Natural killer cell (primary cell): ENCODE data around the gene TK2. TPM values are rescaled to one million over a fixed set of nuclear protein-coding genes. Genes with fewer than 3 reads are reported as not detected.

ENCODE experiments used
- ATAC-seq, 3 donors: fragments of 150-1000 bp in 2 of 3; fragments of 200-7000 bp in 1 of 3; cut with Tn5 transposase; 1 replicate in 1 of 3; 2 replicates in 2 of 3; pipeline ENCODE4 v1.10.0; 2021; ENCODE audit warnings: mild to moderate bottlenecking in 2 of 3, moderate library complexity in 2 of 3
- DNase-seq, 2 donors: peaks; one replicate each; pipeline versions ENCODE4 v3.0.0 to v3.0.0-alpha.2; 2013 to 2021; ENCODE audit warnings: mixed read lengths in 1 of 2
- H3K27ac ChIP-seq: one replicate; pipeline ENCODE4 v1.5.1; 2013; ENCODE audit warnings: mild to moderate bottlenecking, low read length
- H3K27me3 ChIP-seq: one replicate; pipeline ENCODE4 v1.6.1; 2013; ENCODE audit warnings: low read length; ENCODE audit not compliant: control insufficient read depth, insufficient read depth
- H3K36me3 ChIP-seq: one replicate; pipeline ENCODE4 v1.6.1; 2013; ENCODE audit warnings: low read length; ENCODE audit not compliant: control insufficient read depth, insufficient read depth
- H3K4me1 ChIP-seq: one replicate; pipeline ENCODE4 v1.6.1; 2013; ENCODE audit warnings: low read length; ENCODE audit not compliant: control insufficient read depth, insufficient read depth
- H3K4me3 ChIP-seq: one replicate; pipeline ENCODE4 v1.5.1; 2013; ENCODE audit warnings: low read length
- H3K9me3 ChIP-seq: one replicate; pipeline ENCODE4 v1.6.1; 2013; ENCODE audit warnings: low read length; ENCODE audit not compliant: control insufficient read depth, insufficient read depth
- H3K27ac Mint-ChIP-seq, 2 donors: one replicate each; pipeline ENCODE4 v1.8.0; 2022; ENCODE audit warnings: mild to moderate bottlenecking in 2 of 2, mixed read lengths in 2 of 2, moderate library complexity in 1 of 2
- H3K27me3 Mint-ChIP-seq, 2 donors: one replicate each; pipeline ENCODE4 v1.8.0; 2022; ENCODE audit warnings: low read depth in 2 of 2, mixed read lengths in 2 of 2
- H3K36me3 Mint-ChIP-seq: one replicate; pipeline ENCODE4 v1.8.0; 2022; ENCODE audit warnings: mixed read lengths
- H3K4me1 Mint-ChIP-seq, 2 donors: one replicate each; pipeline ENCODE4 v1.8.0; 2022; ENCODE audit warnings: mixed read lengths in 2 of 2
- H3K4me3 Mint-ChIP-seq: one replicate; pipeline ENCODE4 v1.8.0; 2022; ENCODE audit warnings: mild to moderate bottlenecking, moderate library complexity, mixed read lengths
- H3K9me3 Mint-ChIP-seq, 2 donors: one replicate each; pipeline ENCODE4 v1.8.0; 2022; ENCODE audit warnings: mixed read lengths in 2 of 2
- WGBS: methylation state at CpG from one replicate; pipeline ENCODE4 v1.1.7; 2013; ENCODE audit warnings: missing lambda C conversion rate; ENCODE audit not compliant: insufficient coverage; 5-methylcytosine and 5-hydroxymethylcytosine counted together
- intact Hi-C: fragments of 100-400 bp; cut with micrococcal nuclease; formaldehyde crosslinking; loops from one replicate; pipeline ENCODE4 v1.14.2; 2022
- total RNA-seq, 4 donors: library from RNA; stranded (reverse); fragments of 120-200 nt in 1 of 4; gene quantifications; one replicate each; pipeline versions ENCODE4 v1.2.3 to v1.2.4, GENCODE V29; 2013 to 2022
- TF ChIP-seq, protein P1 (sequence below): fragments of 200-600 bp; IDR thresholded peaks from one replicate; pipeline ENCODE4 v1.8.0; 2022; ENCODE audit warnings: antibody characterized with exemption

Gene TK2
- total RNA-seq, 3 donors from 2014 or later (not counting 1 experiment from before 2014, with no cell fraction given): 18.8 to 25.8 (median 25.1) TPM

DNA sequence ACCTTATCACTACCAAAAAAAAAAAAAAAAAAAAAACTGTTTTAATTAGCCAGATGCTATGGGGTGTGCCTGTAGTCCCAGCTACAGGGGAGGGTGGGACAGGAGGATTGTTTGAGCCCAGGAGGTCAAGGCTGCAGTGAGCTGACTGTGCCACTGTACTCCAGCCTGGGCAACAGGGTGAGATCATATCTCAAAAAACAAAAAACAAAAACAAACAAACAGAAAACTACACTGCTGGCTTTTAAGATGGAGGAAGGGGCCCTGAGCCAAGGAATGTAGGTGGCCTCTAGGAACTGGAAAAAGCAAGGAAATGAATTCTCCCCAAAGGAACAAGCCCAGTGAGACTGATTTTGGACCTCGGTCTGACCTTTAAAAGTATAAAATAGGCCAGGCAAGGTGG lies 61.4 kb downstream of the TK2 start:
- Histone ChIP-seq H3K36me3 (no peaks in the 10 kb centered on the region), H3K27me3 (no peaks in the 10 kb centered on the region), H3K27ac (no peak overlapping the region), H3K4me1 (peaks cover 15% of the 10 kb centered on the region), H3K4me3 (no peak overlapping the region), H3K9me3 (no peaks in the 10 kb centered on the region)
- 95% methylated on average over 1 of the region's 1 CpG for WGBS
- H3K4me1 Mint-ChIP-seq: peaks cover 9% of the 10 kb centered on the region in 2 donors
- H3K27ac Mint-ChIP-seq: no peak overlapping the region
- H3K9me3 Mint-ChIP-seq: no peaks in the 10 kb centered on the region
- H3K27me3 Mint-ChIP-seq: no peaks in the 10 kb centered on the region
- intact Hi-C loops: no loop called here
- TF ChIP-seq, protein P1, sequence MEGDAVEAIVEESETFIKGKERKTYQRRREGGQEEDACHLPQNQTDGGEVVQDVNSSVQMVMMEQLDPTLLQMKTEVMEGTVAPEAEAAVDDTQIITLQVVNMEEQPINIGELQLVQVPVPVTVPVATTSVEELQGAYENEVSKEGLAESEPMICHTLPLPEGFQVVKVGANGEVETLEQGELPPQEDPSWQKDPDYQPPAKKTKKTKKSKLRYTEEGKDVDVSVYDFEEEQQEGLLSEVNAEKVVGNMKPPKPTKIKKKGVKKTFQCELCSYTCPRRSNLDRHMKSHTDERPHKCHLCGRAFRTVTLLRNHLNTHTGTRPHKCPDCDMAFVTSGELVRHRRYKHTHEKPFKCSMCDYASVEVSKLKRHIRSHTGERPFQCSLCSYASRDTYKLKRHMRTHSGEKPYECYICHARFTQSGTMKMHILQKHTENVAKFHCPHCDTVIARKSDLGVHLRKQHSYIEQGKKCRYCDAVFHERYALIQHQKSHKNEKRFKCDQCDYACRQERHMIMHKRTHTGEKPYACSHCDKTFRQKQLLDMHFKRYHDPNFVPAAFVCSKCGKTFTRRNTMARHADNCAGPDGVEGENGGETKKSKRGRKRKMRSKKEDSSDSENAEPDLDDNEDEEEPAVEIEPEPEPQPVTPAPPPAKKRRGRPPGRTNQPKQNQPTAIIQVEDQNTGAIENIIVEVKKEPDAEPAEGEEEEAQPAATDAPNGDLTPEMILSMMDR: no peak
- no peaks in the 10 kb centered on the region for H3K36me3 Mint-ChIP-seq
- ATAC-seq (no peak), DNase-seq (no peak)
- no peak overlapping the region for H3K4me3 Mint-ChIP-seq

GRCh38 chr16:66487580-66488275 lies 62.2 kb downstream of the TK2 start:
- H3K27ac ChIP-seq: no peak overlapping the region
- H3K9me3 ChIP-seq: no peaks in the 10 kb centered on the region
- H3K4me1 ChIP-seq: peaks cover 18% of the 10 kb centered on the region
- 95% methylated on average over 5 of the region's 5 CpGs for WGBS
- no peak for DNase-seq
- H3K4me3 ChIP-seq: no peak overlapping the region
- H3K36me3 ChIP-seq: no peaks in the 10 kb centered on the region
- H3K27ac Mint-ChIP-seq: no peak overlapping the region
- no peak for ATAC-seq
- no peak overlapping the region for H3K4me3 Mint-ChIP-seq
- H3K36me3 Mint-ChIP-seq: no peaks in the 10 kb centered on the region
- intact Hi-C loops: no loop called here
- TF ChIP-seq, protein P1: no peak
- no peaks in the 10 kb centered on the region for H3K27me3 Mint-ChIP-seq
- no peaks in the 10 kb centered on the region for H3K9me3 Mint-ChIP-seq
- peaks cover 9 to 11% of the 10 kb centered on the region in 2 donors for H3K4me1 Mint-ChIP-seq
- no peaks in the 10 kb centered on the region for H3K27me3 ChIP-seq

DNA sequence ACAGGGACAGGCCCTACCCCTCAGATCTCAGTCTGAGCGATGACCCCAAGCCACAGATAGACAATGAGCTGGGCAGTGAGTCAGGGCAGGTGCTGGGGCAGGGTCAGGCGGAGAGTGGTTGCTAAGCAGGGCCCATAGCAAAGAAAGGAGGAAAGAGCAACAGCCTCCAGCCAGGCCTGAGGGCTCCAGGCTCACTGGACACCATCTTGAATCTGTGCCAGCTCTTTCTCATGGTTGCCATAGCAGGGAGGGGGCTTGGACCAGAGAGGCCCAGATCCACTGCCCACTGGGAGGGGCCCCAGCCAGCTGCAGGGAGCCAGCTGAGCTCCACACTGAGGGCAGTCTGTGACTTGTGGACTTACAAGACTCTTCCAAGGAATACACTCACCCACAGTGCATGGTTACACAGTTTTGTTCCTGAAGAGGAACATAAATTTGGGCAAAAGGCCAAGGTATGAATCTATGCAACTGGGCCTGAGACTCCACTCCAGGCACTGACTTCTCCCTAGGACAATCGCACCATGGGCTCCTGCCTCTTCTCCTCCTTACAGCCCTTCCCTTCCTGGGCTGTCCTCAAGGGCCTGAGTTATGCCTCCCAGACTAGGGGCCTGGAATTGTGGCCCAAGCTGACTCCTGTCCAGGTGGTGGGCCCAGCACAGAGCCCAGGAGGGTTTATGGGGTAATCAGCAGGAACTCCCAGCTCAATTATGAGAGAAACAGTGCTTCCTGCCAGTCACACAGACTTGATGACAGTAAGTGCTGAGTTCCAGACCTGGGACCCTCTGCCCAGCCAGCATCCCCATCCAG lies 62.9 kb downstream of the TK2 start:
- H3K4me1 ChIP-seq: peaks cover 18% of the 10 kb centered on the region
- H3K9me3 Mint-ChIP-seq: no peaks in the 10 kb centered on the region
- H3K36me3 ChIP-seq: no peaks in the 10 kb centered on the region
- TF ChIP-seq, protein P1: no peak
- 93% methylated on average over 3 of the region's 3 CpGs for WGBS
- H3K27ac ChIP-seq: no peak overlapping the region
- DNase-seq: no peak
- intact Hi-C loops: no loop called here
- H3K27me3 ChIP-seq: no peaks in the 10 kb centered on the region
- H3K9me3 ChIP-seq: no peaks in the 10 kb centered on the region
- no peaks in the 10 kb centered on the region for H3K27me3 Mint-ChIP-seq
- no peak overlapping the region for H3K27ac Mint-ChIP-seq
- ATAC-seq: no peak
- H3K36me3 Mint-ChIP-seq: no peaks in the 10 kb centered on the region
- no peak overlapping the region for H3K4me3 ChIP-seq
- H3K4me3 Mint-ChIP-seq: no peak overlapping the region
- H3K4me1 Mint-ChIP-seq: peaks cover 9 to 11% of the 10 kb centered on the region in 2 donors
